Stimulated activated naive B cell treated with anti-CD40 and anti-IgM and Interleukin-4, amounts not matched to agents 10 μg/mL and 1 μg/mL and 100 μg/mL, for 72 hours (primary cell): ENCODE data around the gene SMIM13.
A peak's percentile ranks its signal among the peaks of the same experiment; 100 is the strongest.

Source experiments
- ATAC-seq, 2 donors: fragments of 150-1000 bp; cut with Tn5 transposase; replicated peaks; 2 replicates each; pipeline ENCODE4 v1.10.0; 2021; ENCODE audit warnings: moderate library complexity in 1 of 2
- DNase-seq: peaks from one replicate; pipeline ENCODE4 v3.0.0; 2021
- H3K27ac Mint-ChIP-seq: one replicate; pipeline ENCODE4 v1.8.0; 2022; ENCODE audit warnings: mild to moderate bottlenecking, mixed read lengths
- H3K27me3 Mint-ChIP-seq, 2 donors: one replicate each; pipeline ENCODE4 v1.8.0; 2022; ENCODE audit warnings: mixed read lengths in 2 of 2
- H3K36me3 Mint-ChIP-seq, 2 donors: one replicate each; pipeline ENCODE4 v1.8.0; 2022; ENCODE audit warnings: mixed read lengths in 2 of 2, mild to moderate bottlenecking in 1 of 2
- H3K4me1 Mint-ChIP-seq, 2 donors: one replicate each; pipeline ENCODE4 v1.8.0; 2022; ENCODE audit warnings: mixed read lengths in 2 of 2, mild to moderate bottlenecking in 1 of 2
- H3K4me3 Mint-ChIP-seq, 2 donors: one replicate each; pipeline ENCODE4 v1.8.0; 2022; ENCODE audit warnings: mild to moderate bottlenecking in 2 of 2, mixed read lengths in 2 of 2, moderate library complexity in 1 of 2
- H3K9me3 Mint-ChIP-seq, 2 donors: one replicate each; pipeline ENCODE4 v1.8.0; 2022; ENCODE audit warnings: mixed read lengths in 2 of 2, mild to moderate bottlenecking in 1 of 2

The SMIM13 gene

DNA sequence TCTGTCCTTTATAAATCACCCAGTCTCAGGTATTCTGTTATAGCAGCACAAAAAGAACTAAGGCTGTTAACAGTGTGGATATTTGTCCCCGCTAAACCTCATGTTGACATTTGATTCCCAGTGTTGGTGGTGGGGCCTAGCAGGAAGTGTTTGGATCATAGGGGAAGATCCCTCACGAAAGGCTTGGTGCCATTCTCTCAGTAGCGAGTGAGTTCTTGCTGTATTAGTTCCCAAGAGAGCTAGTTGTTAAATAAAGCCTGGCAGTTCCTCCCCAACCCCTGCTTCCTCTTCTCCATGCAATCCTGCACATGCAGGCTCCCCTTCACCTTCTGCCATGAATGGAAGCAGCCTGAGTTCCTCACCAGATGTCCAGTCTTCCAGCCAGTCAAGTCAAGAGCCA lies 47.7 kb downstream of the SMIM13 start:
- no peak for ATAC-seq
- Mint-ChIP-seq H3K4me3 (no peak overlapping the region), H3K27ac (no peak overlapping the region)

DNA sequence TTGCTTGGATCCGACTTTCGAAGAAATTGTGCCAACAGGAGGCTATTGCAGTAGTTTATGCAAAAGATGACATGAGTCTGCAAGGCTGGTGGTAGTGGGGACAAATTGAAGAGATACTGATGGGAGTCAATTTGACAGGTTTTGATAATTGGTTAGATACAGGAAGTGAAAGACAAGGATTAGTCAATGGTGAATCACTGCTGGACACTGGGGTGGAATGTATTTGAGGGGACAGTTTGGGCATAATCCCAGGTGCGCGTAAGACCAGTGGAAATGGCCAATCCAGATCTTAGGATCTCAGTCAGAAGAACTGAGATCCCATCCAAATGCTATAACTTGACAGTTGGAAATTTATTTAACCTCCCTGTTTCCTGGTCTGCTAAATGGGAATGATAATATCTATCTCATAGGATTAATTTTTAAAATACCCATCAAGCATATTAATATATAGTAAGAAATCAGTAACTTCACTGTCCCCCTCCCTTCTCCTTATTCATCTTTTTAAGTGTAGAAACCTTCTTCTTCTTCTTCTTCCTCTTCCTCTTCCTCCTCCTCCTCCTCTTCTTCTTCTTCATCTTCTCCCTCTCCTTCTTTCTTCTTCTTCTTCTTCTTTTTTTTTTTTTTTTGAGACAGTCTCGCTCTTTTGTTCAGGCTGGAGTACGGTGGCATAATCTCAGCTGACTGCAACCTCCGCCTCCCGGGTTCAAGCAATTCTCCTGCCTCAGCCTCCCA lies 48.8 kb downstream of the SMIM13 start:
- Mint-ChIP-seq H3K27me3 (no peaks in the 10 kb centered on the region), H3K4me1 (peaks cover 30 to 46% of the 10 kb centered on the region in 2 donors), H3K36me3 (peaks cover 8 to 12% of the 10 kb centered on the region in 2 donors), H3K4me3 (no peak overlapping the region), H3K9me3 (peaks cover 8 to 10% of the 10 kb centered on the region in 2 donors), H3K27ac (no peak overlapping the region)
- ATAC-seq: no peak
- no peak for DNase-seq

More for the DNA sequence above, 47.7 kb downstream of the SMIM13 start:
- DNase-seq: no peak
- Mint-ChIP-seq H3K27me3 (no peaks in the 10 kb centered on the region), H3K9me3 (peaks cover 8 to 10% of the 10 kb centered on the region in 2 donors), H3K36me3 (peaks cover 8 to 12% of the 10 kb centered on the region in 2 donors), H3K4me1 (peaks cover 30 to 46% of the 10 kb centered on the region in 2 donors)

DNA sequence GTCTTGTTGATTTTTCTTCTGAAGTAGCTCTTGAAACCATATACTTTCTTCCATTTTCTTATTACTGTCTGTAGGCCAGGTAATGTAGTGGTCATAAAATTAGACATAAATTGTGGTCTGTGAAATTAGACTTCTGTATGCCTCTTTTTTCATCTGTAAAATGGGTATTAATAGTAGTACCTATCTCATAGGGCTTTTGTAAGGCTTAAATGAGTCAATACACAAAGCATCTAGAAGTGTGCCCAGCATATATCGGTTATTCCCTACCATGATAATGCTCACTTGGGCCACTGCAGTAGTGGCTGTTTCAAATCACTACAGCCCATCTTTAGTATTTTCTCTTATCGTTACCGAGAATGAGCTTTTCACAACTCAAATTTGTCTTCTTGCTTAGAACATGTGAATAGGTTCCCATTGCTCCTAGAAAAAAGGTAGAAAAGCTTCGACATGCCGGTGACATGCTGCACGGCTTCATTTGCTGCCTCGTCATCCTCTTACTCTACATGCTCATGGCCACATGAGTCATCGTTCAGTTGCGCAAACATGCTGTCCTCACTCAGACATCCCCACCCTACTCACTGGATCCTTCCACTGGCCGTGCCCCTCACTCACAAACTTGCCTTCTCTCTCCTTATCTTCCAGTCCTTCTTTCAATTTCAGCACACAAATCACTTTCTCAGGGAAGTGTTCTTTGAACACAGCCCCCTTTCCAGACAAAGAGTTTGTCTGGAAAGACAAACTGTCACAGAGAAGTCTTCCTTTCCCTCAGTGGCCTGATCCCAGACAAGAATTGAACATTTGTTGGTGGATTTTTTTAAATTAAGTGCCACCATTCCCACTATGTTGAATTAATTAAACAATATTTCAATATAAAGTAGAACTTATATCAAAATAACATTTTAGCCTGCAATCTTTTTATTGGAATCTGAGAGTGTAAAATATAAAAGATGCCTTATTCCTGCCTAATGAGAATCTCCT lies 50.0 kb downstream of the SMIM13 start:
- H3K27me3 Mint-ChIP-seq: no peaks in the 10 kb centered on the region
- peaks cover 8 to 12% of the 10 kb centered on the region in 2 donors for H3K36me3 Mint-ChIP-seq
- no peak overlapping the region for H3K27ac Mint-ChIP-seq
- H3K4me3 Mint-ChIP-seq: no peak overlapping the region
- ATAC-seq (no peak), DNase-seq (no peak)
- peaks cover 8 to 10% of the 10 kb centered on the region in 2 donors for H3K9me3 Mint-ChIP-seq
- H3K4me1 Mint-ChIP-seq: peaks cover 30 to 42% of the 10 kb centered on the region in 2 donors

DNA sequence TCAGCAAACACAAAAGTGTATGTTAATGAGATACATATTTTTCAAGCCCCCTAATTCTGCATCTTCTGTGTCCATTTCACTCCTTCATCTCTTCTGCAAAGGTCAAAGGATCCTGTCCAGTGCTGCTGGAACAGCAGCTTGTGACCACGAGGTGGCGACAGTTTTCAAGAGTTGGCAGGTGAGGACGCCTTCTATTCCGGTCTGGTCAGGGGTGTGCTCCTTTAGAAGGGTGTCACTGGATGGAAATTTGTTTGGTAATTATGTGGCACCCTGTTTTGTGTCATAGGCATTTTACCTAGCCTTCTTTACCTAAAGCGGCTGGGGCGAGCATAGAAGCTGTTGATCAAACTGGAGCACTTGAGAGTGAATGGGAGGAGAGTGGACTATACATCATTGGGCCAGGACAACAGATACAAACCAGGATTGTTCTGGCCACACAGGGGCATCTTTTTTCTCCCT lies 50.8 kb downstream of the SMIM13 start:
- ATAC-seq: peak; percentile 87 to 93
- Mint-ChIP-seq H3K36me3 (peaks cover 3 to 9% of the 10 kb centered on the region in 2 donors), H3K4me3 (no peak overlapping the region), H3K27ac (no peak overlapping the region), H3K4me1 (peaks cover 23 to 34% of the 10 kb centered on the region in 2 donors), H3K27me3 (no peaks in the 10 kb centered on the region), H3K9me3 (peaks cover 3 to 6% of the 10 kb centered on the region in 2 donors)
- DNase-seq: peak; percentile 47

DNA sequence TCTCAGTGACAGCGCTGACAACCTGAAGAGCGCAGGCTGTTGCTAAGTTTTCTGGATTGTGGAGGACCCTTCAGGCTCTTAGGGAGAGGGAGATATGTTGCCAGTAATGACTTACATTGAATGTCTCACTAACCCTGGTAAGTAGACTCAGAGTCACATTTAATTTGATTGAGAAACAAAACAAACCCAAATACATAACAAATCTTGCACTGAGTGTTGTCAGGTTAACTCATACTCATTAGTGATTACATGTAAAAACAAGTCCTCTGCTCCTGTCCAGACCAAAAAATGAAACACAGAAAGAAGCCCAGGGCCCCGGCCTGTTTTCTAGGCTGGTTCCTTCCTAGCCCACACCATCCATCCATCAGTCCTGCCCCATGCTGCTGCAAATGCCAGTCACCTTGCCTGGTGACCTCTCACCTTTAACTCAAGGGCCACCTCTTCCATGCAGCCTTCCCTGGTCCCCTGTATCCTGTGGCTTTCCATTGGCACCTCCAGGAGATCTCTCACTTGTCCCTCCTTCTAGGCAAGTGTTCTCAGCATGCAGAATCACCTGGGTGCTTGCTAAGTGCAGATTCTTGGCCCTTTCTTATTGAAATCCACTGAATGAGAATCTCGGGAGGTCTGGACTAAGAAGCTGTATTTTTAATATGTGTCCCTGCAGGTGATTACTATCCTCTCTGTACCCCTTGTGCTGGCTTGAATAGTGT lies 52.6 kb downstream of the SMIM13 start:
- no peak overlapping the region for H3K27ac Mint-ChIP-seq
- H3K9me3 Mint-ChIP-seq: peaks cover 0 to 1% of the 10 kb centered on the region in 2 donors
- ATAC-seq (no peak), DNase-seq (no peak)
- H3K4me1 Mint-ChIP-seq: peaks cover 11 to 19% of the 10 kb centered on the region in 2 donors
- no peaks in the 10 kb centered on the region for H3K27me3 Mint-ChIP-seq
- H3K4me3 Mint-ChIP-seq: no peak overlapping the region
- H3K36me3 Mint-ChIP-seq: peaks cover 0 to 3% of the 10 kb centered on the region in 2 donors

DNA sequence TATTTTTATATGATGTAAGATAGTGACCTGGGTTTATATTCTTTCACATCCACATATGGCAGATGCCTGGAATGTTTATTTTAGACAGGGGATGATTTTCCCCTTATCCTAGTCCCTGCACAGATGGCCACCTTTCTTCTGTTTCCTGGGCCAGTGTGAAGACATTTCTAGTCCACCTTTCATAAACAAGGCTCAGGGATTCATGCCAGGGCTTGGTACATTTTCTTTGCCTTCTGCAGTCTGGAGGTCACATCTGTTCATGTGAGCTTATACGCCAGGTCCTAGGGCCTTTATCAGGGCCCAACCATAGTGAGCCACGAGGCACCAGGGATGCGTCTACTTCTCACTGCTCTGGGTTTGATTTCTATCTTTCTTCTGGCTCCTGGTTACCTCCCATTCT lies 55.9 kb downstream of the SMIM13 start:
- Mint-ChIP-seq H3K4me1 (peaks cover 7 to 9% of the 10 kb centered on the region in 2 donors), H3K4me3 (no peak overlapping the region), H3K27ac (no peak overlapping the region), H3K27me3 (peaks cover 0 to 4% of the 10 kb centered on the region in 2 donors), H3K36me3 (peaks cover 0 to 3% of the 10 kb centered on the region in 2 donors), H3K9me3 (no peaks in the 10 kb centered on the region)
- DNase-seq (no peak), ATAC-seq (no peak)

DNA sequence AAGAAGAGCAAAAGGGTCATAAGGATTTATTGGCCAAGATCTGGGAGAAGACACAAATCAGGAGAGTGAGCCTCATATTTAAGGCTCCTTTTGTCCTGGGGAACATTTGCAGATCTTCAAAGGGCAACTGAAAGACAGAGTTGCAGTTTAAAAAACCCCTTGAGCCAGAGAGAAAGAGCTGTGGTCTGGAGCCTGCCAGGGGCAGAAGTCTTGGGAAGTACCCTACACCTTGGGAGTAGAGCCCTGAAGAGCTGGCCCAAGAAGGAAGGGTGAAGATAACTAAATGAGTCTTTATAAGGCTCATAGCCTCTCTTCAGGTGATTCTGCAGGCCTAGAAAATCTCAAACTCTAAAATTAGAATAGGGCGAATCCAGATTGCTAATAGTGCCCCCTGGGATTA lies 57.9 kb downstream of the SMIM13 start:
- no peak overlapping the region for H3K27ac Mint-ChIP-seq

DNA sequence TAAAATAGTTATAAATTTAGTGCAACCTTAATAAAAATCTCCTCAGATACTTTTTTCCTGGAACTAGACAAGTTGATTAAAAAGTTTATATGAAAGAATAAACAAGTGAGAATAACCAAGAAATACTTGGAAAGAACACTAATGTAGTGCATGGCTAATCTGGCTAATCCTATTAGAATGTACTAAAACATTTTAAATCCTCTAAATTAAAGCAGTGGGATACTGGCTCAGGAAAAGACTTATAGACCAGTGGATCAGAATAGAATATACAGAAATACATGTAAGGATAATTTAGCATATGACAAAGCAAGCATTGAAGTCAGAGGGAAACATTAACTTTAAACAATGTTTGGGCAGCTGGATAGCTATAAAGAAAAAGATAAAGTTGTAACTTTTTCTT lies 58.9 kb downstream of the SMIM13 start:
- Mint-ChIP-seq H3K27ac (no peak overlapping the region), H3K27me3 (peaks cover 5 to 9% of the 10 kb centered on the region in 2 donors), H3K9me3 (no peaks in the 10 kb centered on the region), H3K4me1 (peaks cover 5 to 12% of the 10 kb centered on the region in 2 donors), H3K4me3 (no peak overlapping the region), H3K36me3 (peaks cover 0 to 3% of the 10 kb centered on the region in 2 donors)
- no peak for DNase-seq
- no peak for ATAC-seq

More for the DNA sequence above, 57.9 kb downstream of the SMIM13 start:
- ATAC-seq (peak in 1 of 2 donors; percentile 64), DNase-seq (no peak)
- peaks cover 5 to 9% of the 10 kb centered on the region in 2 donors for H3K27me3 Mint-ChIP-seq
- peaks cover 0 to 3% of the 10 kb centered on the region in 2 donors for H3K36me3 Mint-ChIP-seq
- peaks cover 5 to 12% of the 10 kb centered on the region in 2 donors for H3K4me1 Mint-ChIP-seq
- H3K4me3 Mint-ChIP-seq: no peak overlapping the region
- H3K9me3 Mint-ChIP-seq: no peaks in the 10 kb centered on the region

DNA sequence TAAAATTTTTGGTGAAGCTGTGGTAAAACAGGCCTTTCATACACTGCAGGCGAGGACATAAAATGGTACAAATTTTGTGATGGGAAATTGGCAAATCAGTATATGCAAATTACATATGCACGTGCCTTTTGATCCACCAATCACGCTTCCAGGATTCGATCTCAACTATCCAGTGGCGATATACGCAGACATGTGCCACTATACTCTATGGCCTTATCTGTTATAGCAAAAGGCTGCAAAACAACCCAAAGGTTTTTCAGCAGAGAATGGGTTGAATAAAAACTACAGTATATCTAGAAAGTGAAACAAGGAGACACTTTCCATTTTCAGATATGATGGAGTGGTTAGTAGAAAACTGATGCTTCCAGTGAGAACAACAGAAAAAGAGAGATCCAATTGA lies 59.8 kb downstream of the SMIM13 start:
- ATAC-seq (no peak), DNase-seq (no peak)
- H3K9me3 Mint-ChIP-seq: no peaks in the 10 kb centered on the region
- H3K27ac Mint-ChIP-seq: peak overlapping the region; percentile 5
- peaks cover 0 to 3% of the 10 kb centered on the region in 2 donors for H3K36me3 Mint-ChIP-seq
- H3K27me3 Mint-ChIP-seq: peaks cover 5 to 9% of the 10 kb centered on the region in 2 donors
- H3K4me1 Mint-ChIP-seq: peaks cover 5 to 12% of the 10 kb centered on the region in 2 donors
- peak overlapping the region; percentile 75 to 80 for H3K4me3 Mint-ChIP-seq

DNA sequence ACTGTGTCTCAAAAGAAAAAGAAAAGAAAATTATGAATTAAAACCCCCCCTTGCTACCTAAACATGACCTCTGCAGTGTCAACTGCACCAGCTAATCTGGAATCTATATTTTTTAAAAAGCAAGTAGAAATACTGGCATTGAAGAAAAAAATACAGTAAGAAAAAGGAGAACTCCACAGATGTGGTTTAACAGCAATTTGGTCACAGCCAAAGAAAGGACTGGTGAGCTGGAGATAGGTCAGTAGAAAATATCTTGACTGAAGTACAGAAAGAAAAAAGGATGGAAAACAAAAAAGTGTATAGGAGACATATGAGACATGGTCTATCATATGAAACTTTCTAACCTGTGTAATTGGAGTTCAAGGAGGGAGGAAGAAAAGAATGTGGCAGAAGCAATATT lies 62.0 kb downstream of the SMIM13 start:
- no peaks in the 10 kb centered on the region for H3K36me3 Mint-ChIP-seq
- no peak overlapping the region for H3K27ac Mint-ChIP-seq
- H3K9me3 Mint-ChIP-seq: no peaks in the 10 kb centered on the region
- DNase-seq (no peak), ATAC-seq (no peak)
- H3K4me3 Mint-ChIP-seq: no peak overlapping the region
- peaks cover 5 to 9% of the 10 kb centered on the region in 2 donors for H3K27me3 Mint-ChIP-seq
- H3K4me1 Mint-ChIP-seq: peaks cover 5 to 12% of the 10 kb centered on the region in 2 donors

DNA sequence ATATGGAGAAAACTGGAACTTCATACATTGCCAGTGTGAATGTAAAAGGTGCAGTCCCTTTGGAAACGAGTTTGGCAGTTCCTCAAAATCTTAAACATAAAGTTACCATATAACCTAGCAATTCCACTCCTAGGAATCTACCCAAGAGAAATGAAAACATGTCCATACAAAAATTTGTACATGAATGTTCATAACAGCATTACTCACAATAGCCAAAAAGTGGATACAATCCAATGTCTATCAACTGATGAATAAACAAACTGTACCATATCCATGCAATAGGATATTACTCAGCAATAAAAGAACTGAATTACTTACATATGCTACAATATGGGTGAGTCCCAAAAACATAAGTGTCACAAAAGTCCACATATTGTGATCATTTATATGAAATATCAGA lies 66.6 kb downstream of the SMIM13 start:
- Mint-ChIP-seq H3K4me1 (peaks cover 5 to 6% of the 10 kb centered on the region in 2 donors), H3K27me3 (no peaks in the 10 kb centered on the region)

DNA sequence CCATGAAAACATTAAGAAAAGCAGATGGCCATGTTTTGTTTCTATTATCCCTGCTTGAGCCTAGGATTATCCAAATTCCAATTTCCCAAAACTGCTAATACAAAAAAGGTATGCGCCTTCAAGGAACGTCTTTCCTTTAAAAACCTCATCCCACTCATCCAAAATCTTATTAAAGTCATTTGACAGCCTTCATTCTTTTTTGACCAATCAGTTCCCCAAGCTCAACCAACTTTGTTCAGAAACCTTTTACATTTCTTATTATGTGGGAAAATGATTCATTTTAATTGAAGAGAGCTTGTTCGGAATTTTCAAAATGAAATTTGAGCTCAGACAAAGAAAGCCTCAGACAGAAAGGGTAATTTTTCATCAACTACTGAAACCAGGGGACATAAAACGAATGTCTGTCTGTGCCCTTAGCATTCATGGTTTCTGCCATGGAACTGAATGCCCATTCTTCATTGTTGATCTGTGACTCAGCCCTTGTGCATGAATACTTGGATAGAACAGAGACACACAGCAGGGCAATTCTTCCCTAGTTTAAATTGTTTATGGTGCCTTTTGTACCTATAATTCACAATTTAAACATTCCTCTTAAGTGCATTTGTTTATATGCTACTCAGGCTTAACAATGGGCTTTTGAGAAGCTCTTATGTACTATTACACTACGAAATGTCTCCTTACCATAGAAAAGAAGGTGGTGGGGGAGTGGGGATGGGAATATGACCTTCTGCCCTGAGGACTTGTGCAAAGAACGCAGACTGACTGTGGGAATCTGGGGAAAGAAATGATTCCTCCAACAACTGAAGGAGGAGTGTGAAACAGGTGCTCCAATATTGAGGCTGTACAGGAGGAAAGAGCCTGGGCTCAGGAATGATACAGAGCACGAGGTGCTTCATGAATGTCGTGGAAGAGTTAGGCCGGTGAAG lies 67.7 kb downstream of the SMIM13 start:
- H3K27me3 Mint-ChIP-seq: no peaks in the 10 kb centered on the region
- no peaks in the 10 kb centered on the region for H3K9me3 Mint-ChIP-seq
- peaks cover 6% of the 10 kb centered on the region in 2 donors for H3K4me1 Mint-ChIP-seq
- ATAC-seq (no peak), DNase-seq (no peak)
- H3K36me3 Mint-ChIP-seq: no peaks in the 10 kb centered on the region
- H3K4me3 Mint-ChIP-seq: no peak overlapping the region
- no peak overlapping the region for H3K27ac Mint-ChIP-seq

More for the DNA sequence above, 66.6 kb downstream of the SMIM13 start:
- Mint-ChIP-seq H3K4me3 (no peak overlapping the region), H3K9me3 (no peaks in the 10 kb centered on the region), H3K36me3 (no peaks in the 10 kb centered on the region), H3K27ac (no peak overlapping the region)
- DNase-seq (no peak), ATAC-seq (no peak)

DNA sequence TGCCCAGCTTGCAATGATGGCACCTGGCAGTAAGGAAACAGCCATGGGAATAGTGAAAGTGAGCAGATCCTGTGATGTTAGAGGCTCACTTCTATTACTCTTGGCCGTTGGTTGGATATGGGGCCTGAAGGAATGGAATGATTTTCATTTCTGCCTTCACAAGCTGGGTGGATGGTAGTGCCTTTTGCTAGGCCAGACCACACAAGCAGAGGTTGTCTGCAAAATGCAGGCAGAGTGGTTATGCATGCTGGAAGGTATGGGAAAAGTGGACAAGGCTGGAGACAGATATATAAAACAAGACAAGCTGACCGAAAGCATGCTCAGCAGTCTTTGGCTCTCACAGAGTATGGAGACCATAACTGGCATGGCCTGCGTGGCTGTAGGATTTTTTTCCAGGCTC lies 68.6 kb downstream of the SMIM13 start:
- Mint-ChIP-seq H3K4me1 (peaks cover 6% of the 10 kb centered on the region in 2 donors), H3K9me3 (no peaks in the 10 kb centered on the region), H3K27me3 (no peaks in the 10 kb centered on the region), H3K27ac (no peak overlapping the region), H3K4me3 (no peak overlapping the region), H3K36me3 (no peaks in the 10 kb centered on the region)
- DNase-seq (no peak), ATAC-seq (no peak)
